Keratinocyte (primary cell): ENCODE measurements around the gene MCOLN3.

Source experiments
- CTCF ChIP-seq, 3 experiments: IDR thresholded peaks in 1 of 3; conservative IDR thresholded peaks in 1 of 3; optimal IDR thresholded peaks in 1 of 3; 2 replicates in 2 of 3; 3 replicates in 1 of 3; pipeline versions ENCODE3 to v1.5.1; 2011; ENCODE audit warnings: low read length in 3 of 3, mild to moderate bottlenecking in 3 of 3, moderate library complexity in 2 of 3, control low read depth in 1 of 3, inconsistent platforms in 1 of 3; ENCODE audit not compliant: insufficient read depth in 2 of 3; ENCODE audit errors: extremely low read depth in 1 of 3
- EZH2 ChIP-seq: IDR thresholded peaks from one replicate; pipeline ENCODE4 v1.6.1; 2012; ENCODE audit warnings: inconsistent platforms, mild to moderate bottlenecking, low read length, moderate library complexity

DNA sequence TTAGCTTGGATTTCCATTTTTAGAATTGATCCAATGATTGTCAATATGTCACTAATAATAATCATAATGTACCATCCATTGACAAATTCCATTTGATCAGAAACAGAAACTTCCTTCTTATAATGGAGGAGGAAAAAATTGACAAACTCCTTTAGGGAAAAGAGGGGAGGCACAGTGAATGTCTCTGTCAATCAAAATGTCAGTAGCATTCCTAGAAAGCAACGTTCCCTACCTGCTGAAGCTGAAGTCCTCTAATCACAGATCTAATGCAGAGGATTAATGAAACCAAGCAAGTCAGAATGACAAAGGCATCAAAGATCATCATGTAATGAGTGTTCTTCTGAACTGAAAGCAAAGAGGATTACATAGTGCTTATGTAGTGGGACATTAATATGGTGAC is 22.4 kb downstream of the MCOLN3 start:
- no peak for TF ChIP-seq CTCF (optimal IDR thresholded peaks at IDR 0.05 in 1 of 3, IDR thresholded peaks at IDR 0.05 in 1 of 3, conservative IDR thresholded peaks at IDR 0.05 in 1 of 3; ENCODE audit: extremely low read depth in 1 of 3, insufficient read depth in 2 of 3, low read length in 3 of 3)
- TF ChIP-seq EZH2: no peak
